HG02938 (cell line): Measurements from ENCODE around the gene CCDC174.

ENCODE experiments used
- ATAC-seq: cut with Tn5 transposase; IDR thresholded peaks from one replicate; pipeline ENCODE4 v1.9.1; 2021; ENCODE audit warnings: mild to moderate bottlenecking, moderate library complexity; ENCODE audit not compliant: unreplicated experiment

Gene CCDC174

GRCh38 chr3:14698601-14699244, 47.2 kb downstream of the CCDC174 start:
- ATAC-seq, result no peak

DNA sequence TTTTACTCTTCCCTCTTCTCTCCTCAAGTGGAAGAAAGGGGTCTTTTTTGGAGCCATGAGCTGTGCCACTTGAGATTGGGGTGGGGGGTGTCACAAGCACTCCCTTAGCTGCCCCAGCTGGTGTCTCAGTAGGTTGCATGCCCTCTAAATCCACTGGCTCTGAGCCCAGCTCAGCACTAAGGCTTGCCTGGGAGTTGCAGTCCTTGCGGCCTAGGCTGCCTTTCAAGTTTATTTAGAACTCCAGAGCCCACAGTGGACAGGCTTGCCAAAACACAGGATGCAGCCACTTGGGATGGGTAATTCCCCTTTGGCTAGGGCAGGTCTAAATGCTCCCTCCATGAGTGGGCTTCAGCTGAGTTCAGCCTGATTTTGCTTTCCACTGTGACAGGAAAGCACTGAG, 48.1 kb downstream of the CCDC174 start:
- ATAC-seq, result no peak

DNA sequence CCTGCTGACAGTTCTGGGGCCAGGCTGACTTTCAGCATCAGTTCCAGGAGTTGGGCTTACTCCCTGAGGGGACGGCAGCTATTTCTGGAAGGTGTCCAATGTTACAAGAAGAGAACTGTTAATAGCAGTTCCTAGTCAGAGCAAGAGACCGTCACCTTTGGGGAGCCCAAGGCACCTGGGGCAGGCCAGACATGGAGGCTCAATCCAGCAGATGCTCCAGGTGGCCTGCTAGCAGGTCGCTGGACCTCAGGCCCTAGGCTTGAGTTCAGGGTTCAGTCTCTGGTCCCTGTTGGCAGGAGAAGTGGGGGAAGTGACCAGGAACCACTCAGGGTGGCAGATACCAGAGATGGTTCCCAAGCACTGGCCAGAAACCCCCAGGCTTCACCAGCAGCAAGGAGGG, 49.3 kb downstream of the CCDC174 start:
- no peak for ATAC-seq

GRCh38 chr3:14701676-14702075, 50.1 kb downstream of the CCDC174 start:
- no peak for ATAC-seq

DNA sequence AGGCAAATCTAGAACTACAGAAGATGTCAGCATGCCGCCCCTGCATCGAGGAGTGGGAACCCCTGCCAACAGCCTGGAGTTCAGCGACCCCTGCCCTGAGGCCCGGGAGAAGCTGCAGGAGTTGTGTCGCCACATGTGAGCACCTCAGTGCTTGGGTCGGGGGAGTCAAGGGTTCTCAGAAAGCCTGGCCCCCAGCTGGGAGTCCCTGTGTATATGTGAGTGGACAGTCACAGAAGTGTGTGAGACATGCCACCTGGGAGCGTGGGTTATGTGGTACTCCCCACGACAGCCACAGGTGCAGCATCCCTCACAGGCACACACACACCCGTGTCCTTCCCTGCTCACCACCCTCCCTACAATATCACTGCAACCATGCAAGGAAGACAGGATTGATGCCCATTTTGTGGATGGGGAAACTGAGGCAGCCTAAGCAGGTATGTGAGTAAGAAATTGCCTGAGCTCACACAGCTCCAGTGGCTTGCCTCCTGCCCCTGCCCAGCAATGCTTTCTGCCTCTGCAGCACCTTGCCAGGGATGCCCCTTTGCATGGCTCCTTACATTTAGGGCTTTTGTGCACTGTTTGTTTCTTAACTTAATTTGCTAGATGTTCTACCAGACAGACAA, 51.7 kb downstream of the CCDC174 start:
- ATAC-seq, result no peak

GRCh38 chr3:14703791-14704190, 52.2 kb downstream of the CCDC174 start:
- no peak for ATAC-seq

- no peak for ATAC-seq
Observed at GRCh38 chr3:14706096-14706495, 54.5 kb downstream of the CCDC174 start.

DNA sequence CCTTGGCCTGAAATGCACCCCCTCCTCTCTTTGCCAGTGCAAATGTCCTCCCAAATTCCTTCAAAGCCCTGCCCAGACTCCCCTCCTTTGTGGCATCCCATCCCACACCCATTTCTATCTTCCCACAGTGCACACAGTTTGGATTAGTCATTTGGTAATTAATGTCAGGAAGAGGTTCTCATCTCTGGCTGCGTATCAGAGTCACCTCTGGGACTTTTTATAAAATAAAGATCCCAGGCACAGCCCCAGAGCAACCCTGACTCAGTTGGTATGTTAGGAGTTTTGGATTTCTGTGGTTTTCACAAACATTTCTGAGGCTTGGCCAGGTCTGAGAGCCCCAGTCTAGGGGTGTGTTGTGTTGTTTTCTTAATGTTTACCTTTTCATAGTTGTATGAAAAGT, 65.0 kb downstream of the CCDC174 start:
- ATAC-seq, result no peak

- no peak for ATAC-seq
Observed at GRCh38 chr3:14717307-14717706, 65.7 kb downstream of the CCDC174 start.

- no peak for ATAC-seq
Observed at GRCh38 chr3:14718539-14718938, 67.0 kb downstream of the CCDC174 start.

GRCh38 chr3:14719006-14719405, 67.4 kb downstream of the CCDC174 start:
- no peak for ATAC-seq

DNA sequence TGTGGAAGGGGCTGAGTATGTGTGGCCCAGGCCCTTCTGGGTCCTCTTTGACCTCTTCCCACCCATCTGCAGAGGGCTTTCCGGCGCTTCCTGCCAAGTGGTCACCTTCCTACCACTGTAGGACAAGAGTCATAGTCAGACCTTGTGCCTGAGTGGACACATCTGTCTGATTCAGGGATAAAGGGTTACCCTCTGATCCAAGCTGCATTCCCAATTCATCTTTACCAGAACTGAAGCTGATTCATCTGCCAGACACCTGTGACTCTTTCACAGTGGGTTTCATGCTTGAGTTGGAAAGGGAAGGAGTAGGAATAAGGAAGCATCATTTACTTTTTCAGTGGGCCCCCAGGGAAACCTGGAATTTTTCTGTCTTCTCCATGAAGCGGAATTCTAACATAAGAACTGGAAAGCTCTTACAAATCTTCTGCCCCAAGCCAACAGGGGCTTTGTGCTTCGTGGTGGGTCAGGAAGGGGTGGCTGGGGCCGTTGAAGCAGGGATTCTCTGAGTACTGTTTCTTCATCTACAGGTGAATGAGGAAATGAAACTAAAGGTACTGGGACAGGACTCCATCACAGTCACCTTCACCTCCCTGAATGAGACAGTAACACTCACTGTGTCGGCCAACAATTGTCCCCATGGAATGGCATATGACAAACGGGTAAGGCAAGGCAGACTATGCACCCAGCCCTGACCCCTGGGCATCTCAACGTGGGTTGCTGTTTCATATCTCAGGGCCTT, 69.7 kb downstream of the CCDC174 start:
- no peak for ATAC-seq
